HEK293 (cell line): ENCODE results near the gene BCAP31.

Experiments
- CTCF ChIA-PET: fragments of 350-600 bp; formaldehyde crosslinking; extraction: SDS; loops from one replicate; lab custom pipeline; 2021; ENCODE audit warnings: antibody characterized with exemption; lab: Yijun Ruan, JAX
- POLR2A ChIA-PET: fragments of 300-600 bp; formaldehyde crosslinking; extraction: SDS; loops from one replicate; lab custom pipeline; 2020; ENCODE audit warnings: antibody characterized with exemption, inconsistent platforms; lab: Yijun Ruan, JAX
- H3K27ac ChIP-seq: fragments of 200-500 bp; sonication (Bioruptor generic); 2 replicates; pipeline ENCODE4 v1.5.1; 2014; ENCODE audit warnings: low read depth, low read length, control low read depth, inconsistent platforms; ENCODE audit errors: extremely low read depth
- H3K36me3 ChIP-seq, 2 experiments: fragments of 200-500 bp in 1 of 2; sonication (Bioruptor generic) in 1 of 2; 1 replicate in 1 of 2; 2 replicates in 1 of 2; pipeline ENCODE4 v1.5.1; 2014 to 2017; ENCODE audit warnings: inconsistent platforms in 2 of 2, low read length in 2 of 2; ENCODE audit not compliant: control insufficient read depth in 2 of 2, insufficient read depth in 1 of 2
- H3K4me1 ChIP-seq: fragments of 200-500 bp; sonication (Bioruptor generic); 2 replicates; pipeline ENCODE4 v1.5.1; 2014; ENCODE audit warnings: mild to moderate bottlenecking, low read length, inconsistent platforms; ENCODE audit not compliant: control insufficient read depth, insufficient read depth
- H3K4me3 ChIP-seq: 2 replicates; pipeline ENCODE4 v1.5.1; 2011; ENCODE audit warnings: low read depth, mild to moderate bottlenecking, control low read depth, low read length, moderate library complexity
- H3K9me3 ChIP-seq: fragments of 200-500 bp; sonication (Bioruptor generic); 2 replicates; pipeline ENCODE4 v1.5.1; 2014; ENCODE audit warnings: low read depth, low read length, inconsistent platforms; ENCODE audit not compliant: control insufficient read depth, insufficient read depth
- CTCF ChIP-seq: fragments of 450-650 bp; formaldehyde crosslinking; IDR thresholded peaks from 2 replicates; pipeline ENCODE4 v1.5.1; 2016; ENCODE audit warnings: missing biosample characterization, missing genetic modification characterization
- FEZF1 ChIP-seq: fragments of 450-650 bp; formaldehyde crosslinking; IDR thresholded peaks from 2 replicates; pipeline ENCODE4 v1.5.1; 2016; ENCODE audit warnings: missing biosample characterization, missing genetic modification characterization
- KLF17 ChIP-seq: fragments of 450-650 bp; formaldehyde crosslinking; IDR thresholded peaks from 2 replicates; pipeline ENCODE4 v1.5.1; 2016; ENCODE audit warnings: missing biosample characterization, missing genetic modification characterization
- OVOL3 ChIP-seq: fragments of 450-650 bp; formaldehyde crosslinking; IDR thresholded peaks from 2 replicates; pipeline ENCODE4 v1.5.1; 2016; ENCODE audit warnings: missing biosample characterization, missing genetic modification characterization
- PRDM2 ChIP-seq: fragments of 450-650 bp; formaldehyde crosslinking; IDR thresholded peaks from 2 replicates; pipeline ENCODE4 v1.5.1; 2016; ENCODE audit warnings: missing biosample characterization, missing genetic modification characterization, borderline replicate concordance
- PRDM6 ChIP-seq: fragments of 450-650 bp; formaldehyde crosslinking; IDR thresholded peaks from 2 replicates; pipeline ENCODE4 v1.5.1; 2017; ENCODE audit warnings: missing biosample characterization, missing genetic modification characterization
- SETDB1 ChIP-seq: IDR thresholded peaks from one replicate; pipeline ENCODE4 v1.6.1; 2017; ENCODE audit warnings: mild to moderate bottlenecking, low read length, moderate library complexity, mixed read lengths; ENCODE audit not compliant: insufficient read length
- SP3 ChIP-seq: fragments of 450-650 bp; formaldehyde crosslinking; IDR thresholded peaks from 2 replicates; pipeline ENCODE4 v1.5.1; 2016; ENCODE audit warnings: missing biosample characterization, missing genetic modification characterization
- ZIC2 ChIP-seq: fragments of 450-650 bp; formaldehyde crosslinking; IDR thresholded peaks from 2 replicates; pipeline ENCODE4 v1.5.1; 2016; ENCODE audit warnings: missing biosample characterization, missing genetic modification characterization
- ZNF132 ChIP-seq: fragments of 450-650 bp; formaldehyde crosslinking; IDR thresholded peaks from 2 replicates; pipeline ENCODE4 v1.5.1; 2017; ENCODE audit warnings: missing biosample characterization, missing genetic modification characterization, borderline replicate concordance
- ZNF155 ChIP-seq: fragments of 450-650 bp; formaldehyde crosslinking; IDR thresholded peaks from 2 replicates; pipeline ENCODE4 v1.5.1; 2016; ENCODE audit warnings: missing biosample characterization, missing genetic modification characterization
- ZNF416 ChIP-seq: fragments of 450-650 bp; formaldehyde crosslinking; IDR thresholded peaks from 2 replicates; pipeline ENCODE4 v1.5.1; 2016; ENCODE audit warnings: missing biosample characterization, missing genetic modification characterization
- ZNF473 ChIP-seq: fragments of 450-650 bp; formaldehyde crosslinking; IDR thresholded peaks from 2 replicates; pipeline ENCODE4 v1.5.1; 2017; ENCODE audit warnings: missing biosample characterization, missing genetic modification characterization
- ZNF501 ChIP-seq: fragments of 450-650 bp; formaldehyde crosslinking; IDR thresholded peaks from 2 replicates; pipeline ENCODE4 v1.5.1; 2016; ENCODE audit warnings: missing biosample characterization, missing genetic modification characterization
- ZNF530 ChIP-seq: fragments of 450-650 bp; formaldehyde crosslinking; IDR thresholded peaks from 2 replicates; pipeline ENCODE4 v1.5.1; 2016; ENCODE audit warnings: low read depth, missing biosample characterization, missing genetic modification characterization
- ZNF558 ChIP-seq: fragments of 450-650 bp; formaldehyde crosslinking; IDR thresholded peaks from 2 replicates; pipeline ENCODE4 v1.5.1; 2016; ENCODE audit warnings: missing biosample characterization, missing genetic modification characterization
- ZNF561 ChIP-seq: fragments of 450-650 bp; IDR thresholded peaks from 2 replicates; pipeline ENCODE4 v1.5.1; 2018; ENCODE audit warnings: missing biosample characterization, missing genetic modification characterization, borderline replicate concordance
- ZNF600 ChIP-seq: fragments of 450-650 bp; formaldehyde crosslinking; IDR thresholded peaks from 2 replicates; pipeline ENCODE4 v1.5.1; 2016; ENCODE audit warnings: missing biosample characterization, missing genetic modification characterization
- ZNF837 ChIP-seq: fragments of 450-650 bp; formaldehyde crosslinking; IDR thresholded peaks from 2 replicates; pipeline ENCODE4 v1.5.1; 2016; ENCODE audit warnings: missing biosample characterization, missing genetic modification characterization
- ZXDB ChIP-seq: fragments of 450-650 bp; formaldehyde crosslinking; IDR thresholded peaks from 2 replicates; pipeline ENCODE4 v1.5.1; 2016; ENCODE audit warnings: missing biosample characterization, missing genetic modification characterization

BCAP31 gene

GRCh38 chrX:153714256-153714655 is 9.9 kb downstream of the BCAP31 start (continued):
- TF ChIP-seq ZNF558 (no peak), ZNF132 (tag by site-specific recombination) (no peak), ZNF155 (tag by site-specific recombination) (no peak), SETDB1 (no peak)

- ChIA-PET CTCF (interaction anchor here (0.6 to 3.6 kb wide), 8 partner anchors 10 to 218 kb away, joined by 3 to 23 read pairs (median 5); no protein-coding TSS in a partner anchor), POLR2A (interaction anchor here (1.2 to 2.1 kb wide), 3 partner anchors 10 to 78 kb away, joined by 3 to 5 read pairs (median 4); partner anchors contain the start of gene SLC6A8)
- Histone ChIP-seq H3K4me3 (no peak overlapping the region), H3K9me3 (no peaks in the 10 kb centered on the region), H3K36me3 (peaks cover 15 to 71% of the 10 kb centered on the region in 2 experiments; a peak in 2 of 3 replicates), H3K27ac (no peak overlapping the region), H3K4me1 (no peaks in the 10 kb centered on the region)
- TF ChIP-seq ZIC2 (tag by site-specific recombination) (peak; percentile 25; the same call in 1 of the 2 replicates), PRDM6 (tag by site-specific recombination) (no peak)
These were observed 14.2 kb downstream of the BCAP31 start for GRCh38 chrX:153709726-153710674.

- Histone ChIP-seq H3K4me1 (no peaks in the 10 kb centered on the region), H3K27ac (no peak overlapping the region), H3K36me3 (peaks cover 4 to 72% of the 10 kb centered on the region in 2 experiments; a peak in 2 of 3 replicates), H3K9me3 (no peaks in the 10 kb centered on the region), H3K4me3 (no peak overlapping the region)
- CTCF ChIA-PET = interaction anchor here (0.6 to 3.6 kb wide), 36 partner anchors 9 to 767 kb away, joined by 3 to 23 read pairs (median 4); partner anchors contain the start of gene SLC6A8
- POLR2A ChIA-PET = interaction anchor here (0.5 to 2.1 kb wide), 9 partner anchors 9 to 890 kb away, joined by 3 to 6 read pairs (median 4); partner anchors contain the start of gene SLC6A8
- TF ChIP-seq OVOL3 (tag by site-specific recombination) = no peak
- TF ChIP-seq PRDM2 (tag by site-specific recombination) = no peak
- TF ChIP-seq ZNF530 (tag by site-specific recombination) = no peak
- no peak for TF ChIP-seq ZNF473 (tag by site-specific recombination)
- TF ChIP-seq ZNF155 (tag by site-specific recombination) = no peak
- TF ChIP-seq ZNF561 (tag by site-specific recombination) = no peak
- no peak for TF ChIP-seq ZNF416
- no peak for TF ChIP-seq ZNF501
- TF ChIP-seq ZXDB = no peak
- no peak for TF ChIP-seq ZNF837 (tag by site-specific recombination)
- peak; percentile 76; the same call in 1 of the 2 replicates for TF ChIP-seq ZNF600 (tag by site-specific recombination)
- peak; percentile 85 for TF ChIP-seq CTCF
- TF ChIP-seq KLF17 (tag by site-specific recombination) = peak; percentile 54; the same call in 1 of the 2 replicates
- TF ChIP-seq SP3 (tag by site-specific recombination) = no peak
- TF ChIP-seq FEZF1 (tag by site-specific recombination) = no peak
These were observed 15.8 kb downstream of the BCAP31 start for GRCh38 chrX:153708415-153708814.
